Ascending aorta (tissue), 2 donors: ENCODE measurements around the gene ARHGAP23. TPM values are rescaled to one million over a fixed set of nuclear protein-coding genes. Genes with fewer than 3 reads are reported as not detected.
"Not testable (repeated sequence)": the region's sequence is repeated elsewhere in the genome, so short reads cannot be mapped to it uniquely, and the experiment has no call there.

Experiments
- DNase-seq, 2 donors: peaks; one replicate each; pipeline ENCODE4 v3.0.0-alpha.2; 2019; ENCODE audit warnings: low spot score in 2 of 2
- H3K27ac ChIP-seq, 2 donors: fragments of 200-600 bp; sonication (generic); one replicate each; pipeline ENCODE4 v1.5.1; 2016 to 2017; ENCODE audit warnings: mild to moderate bottlenecking in 1 of 2
- H3K27me3 ChIP-seq: fragments of 200-600 bp; sonication (generic); one replicate; pipeline ENCODE4 v1.5.1; 2017
- H3K36me3 ChIP-seq, 2 donors: fragments of 200-600 bp; sonication (generic); one replicate each; pipeline ENCODE4 v1.5.1; 2016
- H3K4me1 ChIP-seq, 2 donors: fragments of 200-600 bp; sonication (generic); one replicate each; pipeline ENCODE4 v1.5.1; 2016 to 2017; ENCODE audit warnings: mild to moderate bottlenecking in 1 of 2
- H3K4me3 ChIP-seq, 2 donors: fragments of 200-600 bp; sonication (generic); one replicate each; pipeline ENCODE4 v1.5.1; 2016 to 2017; ENCODE audit warnings: mild to moderate bottlenecking in 1 of 2
- H3K9me3 ChIP-seq, 2 donors: fragments of 200-600 bp; sonication (generic); one replicate each; pipeline ENCODE4 v1.5.1; 2016
- intact Hi-C: fragments of 100-400 bp; cut with DNase I; formaldehyde crosslinking; loops from one replicate; pipeline ENCODE4 v1.15.1; 2023
- total RNA-seq: library from RNA; depleted of rRNA; stranded (reverse); fragments of >200 nt; gene quantifications from one replicate; pipeline ENCODE4 v1.1.0, GENCODE V29; 2016
- TF ChIP-seq, protein P1 (sequence below), 3 experiments: fragments of 200-600 bp in 2 of 3; fragments of 450-650 bp in 1 of 3; sonication (generic) in 2 of 3; IDR thresholded peaks; one replicate each; pipeline ENCODE4 v1.5.1; 2016 to 2019; ENCODE audit warnings: antibody characterized with exemption in 3 of 3, mild to moderate bottlenecking in 1 of 3, moderate library complexity in 1 of 3

ARHGAP23 gene
- total RNA-seq, 1 donor from 2014 or later = 89.0 TPM

GRCh38 chr17:38492067-38493040 is 64.1 kb downstream of the ARHGAP23 start:
- peaks cover 70 to 81% of the 10 kb centered on the region in 2 donors for H3K36me3 ChIP-seq
- intact Hi-C loops = loop anchor here (5.0 kb wide), 1 partner anchor 175 kb away; no protein-coding TSS in a partner anchor
- peak overlapping the region in 1 of 2 donors; percentile 6 for H3K27ac ChIP-seq

DNA sequence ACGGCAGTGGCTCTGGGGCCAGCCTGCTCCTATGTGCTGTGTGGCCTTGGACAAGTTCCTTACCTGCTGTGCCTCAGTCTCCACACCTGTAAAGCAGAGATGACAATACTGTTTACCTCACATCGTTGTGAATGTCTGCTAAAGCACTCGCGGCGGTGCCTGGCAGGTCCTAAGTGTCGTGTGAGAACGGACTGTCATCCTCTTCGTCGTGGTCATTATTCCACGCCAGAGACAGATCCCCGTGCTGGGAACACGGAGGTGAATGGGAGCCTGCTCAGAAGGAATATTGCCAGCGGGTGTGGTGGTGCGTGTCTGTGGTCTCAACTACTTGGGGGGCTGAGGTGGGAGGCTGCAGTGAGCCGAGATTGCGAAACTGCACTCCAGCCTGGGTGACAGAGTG is 65.9 kb downstream of the ARHGAP23 start:
- peaks cover 81 to 92% of the 10 kb centered on the region in 2 donors for H3K36me3 ChIP-seq
- not testable (repeated sequence) for DNase-seq, H3K4me3 ChIP-seq, H3K4me1 ChIP-seq, H3K27ac ChIP-seq, H3K27me3 ChIP-seq, H3K9me3 ChIP-seq
- intact Hi-C loops = loop anchor here (5.0 kb wide), 1 partner anchor 173 kb away; no protein-coding TSS in a partner anchor

More at GRCh38 chr17:38492067-38493040, 64.1 kb downstream of the ARHGAP23 start:
- H3K4me1 ChIP-seq, H3K27me3 ChIP-seq, H3K4me3 ChIP-seq, H3K9me3 ChIP-seq: not testable (repeated sequence)
- peak; percentile 63 to 95 for DNase-seq
- TF ChIP-seq, protein P1, sequence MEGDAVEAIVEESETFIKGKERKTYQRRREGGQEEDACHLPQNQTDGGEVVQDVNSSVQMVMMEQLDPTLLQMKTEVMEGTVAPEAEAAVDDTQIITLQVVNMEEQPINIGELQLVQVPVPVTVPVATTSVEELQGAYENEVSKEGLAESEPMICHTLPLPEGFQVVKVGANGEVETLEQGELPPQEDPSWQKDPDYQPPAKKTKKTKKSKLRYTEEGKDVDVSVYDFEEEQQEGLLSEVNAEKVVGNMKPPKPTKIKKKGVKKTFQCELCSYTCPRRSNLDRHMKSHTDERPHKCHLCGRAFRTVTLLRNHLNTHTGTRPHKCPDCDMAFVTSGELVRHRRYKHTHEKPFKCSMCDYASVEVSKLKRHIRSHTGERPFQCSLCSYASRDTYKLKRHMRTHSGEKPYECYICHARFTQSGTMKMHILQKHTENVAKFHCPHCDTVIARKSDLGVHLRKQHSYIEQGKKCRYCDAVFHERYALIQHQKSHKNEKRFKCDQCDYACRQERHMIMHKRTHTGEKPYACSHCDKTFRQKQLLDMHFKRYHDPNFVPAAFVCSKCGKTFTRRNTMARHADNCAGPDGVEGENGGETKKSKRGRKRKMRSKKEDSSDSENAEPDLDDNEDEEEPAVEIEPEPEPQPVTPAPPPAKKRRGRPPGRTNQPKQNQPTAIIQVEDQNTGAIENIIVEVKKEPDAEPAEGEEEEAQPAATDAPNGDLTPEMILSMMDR (IDR thresholded peaks at IDR 0.05) = peak; percentile 9 to 73 (median 50)

GRCh38 chr17:38497656-38498055 is 69.4 kb downstream of the ARHGAP23 start:
- H3K9me3 ChIP-seq, H3K4me1 ChIP-seq, H3K27ac ChIP-seq, intact Hi-C loops, H3K4me3 ChIP-seq, DNase-seq, H3K27me3 ChIP-seq: not testable (repeated sequence)
- peaks cover 64 to 90% of the 10 kb centered on the region in 2 donors for H3K36me3 ChIP-seq

- intact Hi-C loops = no loop called here
- H3K4me3 ChIP-seq = no peak overlapping the region
Observed at GRCh38 chr17:38498353-38498752, 70.1 kb downstream of the ARHGAP23 start.

DNA sequence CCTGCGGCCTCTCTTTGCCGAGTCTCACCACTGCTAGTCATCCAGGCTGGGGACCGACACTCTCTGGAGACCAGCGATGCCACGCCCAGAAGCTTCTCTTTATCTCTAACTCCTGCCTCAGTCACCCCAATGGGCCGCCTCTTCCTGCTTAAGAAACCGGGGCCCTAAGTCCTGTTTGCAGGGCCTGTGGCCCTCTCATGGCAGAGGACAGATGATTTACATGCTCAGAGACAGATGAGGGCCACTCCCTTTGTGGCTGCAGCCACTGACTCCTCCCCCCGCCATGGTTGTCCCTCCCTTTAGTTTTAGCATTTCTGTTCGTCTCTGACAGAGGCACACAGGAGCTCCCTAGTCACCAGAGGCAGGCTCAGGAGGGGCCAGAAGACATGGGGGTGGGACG is 71.0 kb downstream of the ARHGAP23 start:
- H3K27ac ChIP-seq, intact Hi-C loops, DNase-seq, H3K4me3 ChIP-seq, H3K4me1 ChIP-seq, H3K9me3 ChIP-seq, H3K27me3 ChIP-seq: not testable (repeated sequence)
- H3K36me3 ChIP-seq = peaks cover 63 to 89% of the 10 kb centered on the region in 2 donors

More at GRCh38 chr17:38498353-38498752, 70.1 kb downstream of the ARHGAP23 start:
- H3K9me3 ChIP-seq = no peaks in the 10 kb centered on the region
- DNase-seq = no peak
- H3K27me3 ChIP-seq = no peaks in the 10 kb centered on the region
- peaks cover 66 to 90% of the 10 kb centered on the region in 2 donors for H3K36me3 ChIP-seq
- TF ChIP-seq, protein P1 (IDR thresholded peaks at IDR 0.05) = no peak
- no peaks in the 10 kb centered on the region for H3K4me1 ChIP-seq
- no peak overlapping the region for H3K27ac ChIP-seq

GRCh38 chr17:38501718-38502117 is 73.5 kb downstream of the ARHGAP23 start:
- H3K4me3 ChIP-seq, H3K9me3 ChIP-seq, intact Hi-C loops, H3K27ac ChIP-seq, H3K27me3 ChIP-seq, H3K4me1 ChIP-seq, DNase-seq: not testable (repeated sequence)
- peaks cover 66 to 94% of the 10 kb centered on the region in 2 donors for H3K36me3 ChIP-seq

GRCh38 chr17:38503286-38503913 is 75.1 kb downstream of the ARHGAP23 start:
- H3K4me3 ChIP-seq, H3K4me1 ChIP-seq, H3K27ac ChIP-seq, H3K27me3 ChIP-seq, DNase-seq, intact Hi-C loops, H3K9me3 ChIP-seq: not testable (repeated sequence)
- peaks cover 57 to 94% of the 10 kb centered on the region in 2 donors for H3K36me3 ChIP-seq

GRCh38 chr17:38504216-38504615 is 76.0 kb downstream of the ARHGAP23 start:
- H3K27me3 ChIP-seq = no peaks in the 10 kb centered on the region
- no peak for DNase-seq
- H3K36me3 ChIP-seq = peaks cover 50 to 86% of the 10 kb centered on the region in 2 donors
- H3K27ac ChIP-seq = no peak overlapping the region
- no peaks in the 10 kb centered on the region for H3K4me1 ChIP-seq
- no peaks in the 10 kb centered on the region for H3K9me3 ChIP-seq
- no peak overlapping the region for H3K4me3 ChIP-seq
- intact Hi-C loops = no loop called here
- TF ChIP-seq, protein P1 (IDR thresholded peaks at IDR 0.05) = no peak
